ENCODE results near the gene SLC25A40. TPM values are rescaled to one million over a fixed set of nuclear protein-coding genes. Genes with fewer than 3 reads are reported as not detected.
A peak's percentile ranks its signal among the peaks of the same experiment; 100 is the strongest.
"Not testable (repeated sequence)": the region's sequence is repeated elsewhere in the genome, so short reads cannot be mapped to it uniquely, and the experiment has no call there.

The SLC25A40 gene
- total RNA-seq (2014; rRNA removed) (4.5 and 5.2 TPM in 2 replicates), Bru-seq, nascent RNA (percentile 63 among the genes with signal in this experiment), BruChase-seq, experiment 1, labeled RNA remaining after a 6-hour chase (percentile 54 among the genes with signal in this experiment), BruChase-seq, experiment 2, labeled RNA remaining after a 2-hour chase (percentile 63 among the genes with signal in this experiment)
- long read RNA-seq, full-length matches to known transcripts: 5 of 13 reads
- long read RNA-seq, partial matches to known transcripts: 0 of 13 reads
- long read RNA-seq, other reads (novel, unspliced or antisense): 8 of 13 reads

DNA sequence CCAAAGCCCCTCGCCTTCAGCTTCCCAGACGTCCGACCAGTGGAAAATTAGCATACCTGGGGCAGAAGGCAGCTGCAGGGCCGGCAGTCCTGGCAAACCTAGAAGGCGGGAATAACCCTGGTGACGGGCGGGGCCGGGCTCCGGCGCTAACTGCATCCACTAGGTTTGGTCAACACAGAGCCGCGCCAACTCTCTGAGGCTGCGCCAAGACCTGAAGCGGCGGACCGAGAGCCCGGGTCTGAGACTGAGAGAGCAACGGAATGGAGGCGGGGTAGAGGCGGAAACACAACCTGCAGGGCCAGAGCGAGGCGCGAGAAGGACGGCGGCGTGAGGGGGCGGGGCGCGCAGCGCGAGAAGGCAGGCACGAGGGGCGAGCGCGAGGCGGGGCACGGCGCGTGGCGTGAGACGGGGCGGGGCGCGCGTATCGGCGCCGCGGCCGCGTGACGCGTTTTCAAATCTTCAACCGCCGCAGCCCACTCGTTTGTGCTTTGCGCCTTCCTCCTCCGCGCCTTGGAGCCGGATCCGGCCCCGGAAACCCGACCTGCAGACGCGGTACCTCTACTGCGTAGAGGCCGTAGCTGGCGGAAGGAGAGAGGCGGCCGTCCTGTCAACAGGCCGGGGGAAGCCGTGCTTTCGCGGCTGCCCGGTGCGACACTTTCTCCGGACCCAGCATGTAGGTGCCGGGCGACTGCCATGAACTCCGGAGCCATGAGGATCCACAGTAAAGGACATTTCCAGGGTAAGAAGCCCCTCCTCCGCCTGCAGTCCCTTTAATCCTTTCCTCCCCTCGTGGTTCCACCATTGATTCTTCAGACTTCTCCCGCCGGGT lies at the start of gene SLC25A40, which contains the start of gene DBF4:
SLC25A40 (minus strand) TSS at position 321 of the 829 bp plus-strand sequence. CDS start 17,633 bp downstream, outside the sequence.
DBF4 (plus strand) TSS at position 454 of the 829 bp plus-strand sequence; CDS start at position 694, 240 bp downstream.
- peaks cover 18% of the 10 kb centered on the region for H3K36me3 ChIP-seq (ENCODE audit: low read depth, low read length)
- H3K4me3 ChIP-seq (ENCODE audit: low read length): peak within 1 kb of the TSS; percentile 91

DNA sequence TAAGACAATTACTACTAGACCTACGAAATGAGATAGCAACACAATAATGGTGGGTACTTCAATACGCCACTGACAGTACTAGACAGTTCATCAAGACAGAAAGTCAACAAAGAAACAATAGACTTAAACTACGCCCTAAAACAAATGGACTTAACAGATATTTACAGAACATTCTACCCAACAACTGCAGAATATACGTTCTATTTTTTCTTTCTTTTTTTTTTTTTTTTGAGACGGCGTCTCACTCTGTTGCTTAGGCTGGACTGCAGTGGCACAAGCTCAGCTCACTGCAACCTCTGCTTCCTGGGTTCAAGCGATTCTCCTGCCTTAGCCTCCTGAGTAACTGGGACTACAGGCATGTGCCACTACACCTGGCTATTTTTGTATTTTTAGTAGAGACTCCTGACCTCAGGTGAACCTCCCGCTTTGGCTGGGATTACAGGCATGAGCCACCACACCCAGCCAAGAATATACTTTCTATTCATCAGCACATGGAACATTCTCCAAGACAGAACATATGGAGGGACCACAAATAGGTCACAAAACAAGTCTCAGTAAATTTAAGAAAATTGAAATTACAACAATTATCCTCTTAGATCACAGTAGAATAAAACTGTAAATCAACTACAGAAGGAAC lies 46.7 kb upstream of the SLC25A40 start:
- H3K9ac ChIP-seq (ENCODE audit: low read length); intact Hi-C loops (cut with micrococcal nuclease); CTCF ChIA-PET; DNase-seq; POLR2A ChIA-PET (ENCODE audit: unreplicated experiment); H3F3A ChIP-seq (ENCODE audit: low read length, unreplicated experiment); H3K27me3 ChIP-seq (ENCODE audit: low read length); H2AFZ ChIP-seq (ENCODE audit: low read length); H3K4me2 ChIP-seq (ENCODE audit: low read length); H4K20me1 ChIP-seq (ENCODE audit: low read length); H3K27ac ChIP-seq (ENCODE audit: low read length); H3K79me2 ChIP-seq (ENCODE audit: low read length); BruUV-seq (replicated peaks); H3K4me1 ChIP-seq (ENCODE audit: insufficient read depth, low read length); H3K9me3 ChIP-seq (ENCODE audit: low read length); H3K4me3 ChIP-seq (ENCODE audit: low read length); H3K9me2 ChIP-seq (replicated peaks; ENCODE audit: low read length); ATAC-seq; H3K36me3 ChIP-seq (ENCODE audit: low read depth, low read length): not testable (repeated sequence)

More for the DNA sequence above, at the start of gene SLC25A40, which contains the start of gene DBF4:
- H3K9ac ChIP-seq (ENCODE audit: low read length): peak within 1 kb of the TSS; percentile 94
- no TSS peak for BruUV-seq (replicated peaks)
- TF ChIP-seq EZH2phosphoT487 (IDR thresholded peaks at IDR 0.05; ENCODE audit: borderline replicate concordance, low read length) (peak; percentile 85; the same call in 1 of the 2 replicates), CTCF (conservative IDR thresholded peaks at IDR 0.05; ENCODE audit: low read depth, low read length) (no peak), EZH2 (IDR thresholded peaks at IDR 0.05; ENCODE audit: low read length, unreplicated experiment) (no peak)
- intact Hi-C loops (cut with micrococcal nuclease): loop anchor here (10.0 kb wide), 1 partner anchor 661 kb away; the partner anchor contains the start of gene TMEM243
- peak; percentile 95 for DNase-seq
- H3F3A ChIP-seq (ENCODE audit: low read length, unreplicated experiment): no peaks in the 10 kb centered on the region
- peaks cover 23% of the 10 kb centered on the region for H3K4me1 ChIP-seq (ENCODE audit: insufficient read depth, low read length)
- ChIA-PET CTCF (no interaction called here), POLR2A (ENCODE audit: unreplicated experiment) (no interaction called here)
- peaks cover 92% of the 10 kb centered on the region for H3K79me2 ChIP-seq (ENCODE audit: low read length)
- H2AFZ ChIP-seq (ENCODE audit: low read length): peak within 1 kb of the TSS; percentile 94
- H3K27ac ChIP-seq (ENCODE audit: low read length): peak within 1 kb of the TSS; percentile 83
- H3K9me3 ChIP-seq (ENCODE audit: low read length): no peaks in the 10 kb centered on the region
- H3K9me2 ChIP-seq (replicated peaks; ENCODE audit: low read length): no peaks in the 10 kb centered on the region
- no peaks in the 10 kb centered on the region for H3K27me3 ChIP-seq (ENCODE audit: low read length)
- peak within 1 kb of the TSS; percentile 87 for H3K4me2 ChIP-seq (ENCODE audit: low read length)
- peaks cover 17% of the 10 kb centered on the region for H4K20me1 ChIP-seq (ENCODE audit: low read length)
- ATAC-seq: peak; percentile 89

DNA sequence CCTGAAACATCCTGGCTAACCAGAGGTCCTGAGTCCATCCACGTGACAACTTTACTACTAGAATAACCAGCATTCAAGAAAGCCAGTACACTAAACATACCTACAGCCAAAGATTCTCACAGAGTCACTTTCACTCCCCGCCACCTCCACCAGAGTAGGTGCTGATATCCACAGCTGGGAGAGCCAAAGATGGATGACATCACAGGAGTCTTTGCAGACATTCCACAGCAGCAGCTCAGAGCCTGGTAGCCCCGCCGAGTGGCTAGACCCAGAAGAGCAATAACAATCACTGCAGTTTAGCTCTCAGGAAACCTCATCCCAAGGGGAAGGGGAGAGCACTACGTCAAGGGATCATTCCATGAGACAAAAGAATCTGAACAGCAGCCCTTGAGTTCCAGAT lies 44.4 kb upstream of the SLC25A40 start:
- H3K36me3 ChIP-seq (ENCODE audit: low read depth, low read length): no peaks in the 10 kb centered on the region
- DNase-seq (no peak), ATAC-seq (no peak)
- H3K4me1 ChIP-seq (ENCODE audit: insufficient read depth, low read length): no peaks in the 10 kb centered on the region
- CTCF ChIA-PET: no interaction called here
- no TSS peak for BruUV-seq (replicated peaks)
- intact Hi-C loops (cut with micrococcal nuclease): no loop called here
- H3K9ac ChIP-seq (ENCODE audit: low read length): no peak overlapping the region
- no peak overlapping the region for H3K4me2 ChIP-seq (ENCODE audit: low read length)
- no peak overlapping the region for H3K27ac ChIP-seq (ENCODE audit: low read length)
- no peak overlapping the region for H2AFZ ChIP-seq (ENCODE audit: low read length)
- TF ChIP-seq CTCF (conservative IDR thresholded peaks at IDR 0.05; ENCODE audit: low read depth, low read length) (no peak), EZH2 (IDR thresholded peaks at IDR 0.05; ENCODE audit: low read length, unreplicated experiment) (no peak), EZH2phosphoT487 (IDR thresholded peaks at IDR 0.05; ENCODE audit: borderline replicate concordance, low read length) (no peak)
- no peaks in the 10 kb centered on the region for H3K79me2 ChIP-seq (ENCODE audit: low read length)
- H3K27me3 ChIP-seq (ENCODE audit: low read length): no peaks in the 10 kb centered on the region
- H3K9me2 ChIP-seq (replicated peaks; ENCODE audit: low read length): no peaks in the 10 kb centered on the region
- H3K9me3 ChIP-seq (ENCODE audit: low read length): no peaks in the 10 kb centered on the region
- H3K4me3 ChIP-seq (ENCODE audit: low read length): no peak overlapping the region
- no peaks in the 10 kb centered on the region for H3F3A ChIP-seq (ENCODE audit: low read length, unreplicated experiment)
- POLR2A ChIA-PET (ENCODE audit: unreplicated experiment): no interaction called here
- no peaks in the 10 kb centered on the region for H4K20me1 ChIP-seq (ENCODE audit: low read length)
